Measurements from ENCODE around the gene EPB42.
"Not testable (repeated sequence)": the region's sequence is repeated elsewhere in the genome, so short reads cannot be mapped to it uniquely, and the experiment has no call there.

Gene EPB42

GRCh38 chr15:43239732-43240491, 19.1 kb upstream of the EPB42 start:
- FAIRE-seq, result no peak

DNA sequence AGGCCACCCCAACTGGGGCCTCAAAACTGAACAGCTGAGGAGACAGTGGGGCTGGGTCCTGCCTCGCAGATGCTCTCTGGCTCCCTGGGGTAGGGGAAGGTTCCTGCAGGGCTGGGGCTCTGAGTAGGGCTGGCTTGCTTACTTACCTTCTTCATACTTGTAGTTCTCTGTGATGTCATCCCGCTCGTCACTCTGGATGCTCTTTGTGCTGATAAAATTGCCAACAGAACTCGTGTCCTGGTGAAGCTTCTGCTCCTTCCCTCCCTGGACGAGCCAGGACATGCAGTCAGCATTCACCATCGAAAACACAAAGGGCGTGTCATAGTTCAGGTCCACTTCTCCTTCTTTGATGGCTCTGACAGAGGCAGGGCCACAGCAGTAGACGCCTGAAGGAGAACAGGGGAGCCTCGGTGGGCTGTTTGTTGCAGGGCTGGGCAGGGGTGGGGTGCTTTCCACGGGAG, 17.9 kb upstream of the EPB42 start:
- FAIRE-seq, result no peak

GRCh38 chr15:43237842-43238470, 17.1 kb upstream of the EPB42 start:
- no peak for FAIRE-seq

DNA sequence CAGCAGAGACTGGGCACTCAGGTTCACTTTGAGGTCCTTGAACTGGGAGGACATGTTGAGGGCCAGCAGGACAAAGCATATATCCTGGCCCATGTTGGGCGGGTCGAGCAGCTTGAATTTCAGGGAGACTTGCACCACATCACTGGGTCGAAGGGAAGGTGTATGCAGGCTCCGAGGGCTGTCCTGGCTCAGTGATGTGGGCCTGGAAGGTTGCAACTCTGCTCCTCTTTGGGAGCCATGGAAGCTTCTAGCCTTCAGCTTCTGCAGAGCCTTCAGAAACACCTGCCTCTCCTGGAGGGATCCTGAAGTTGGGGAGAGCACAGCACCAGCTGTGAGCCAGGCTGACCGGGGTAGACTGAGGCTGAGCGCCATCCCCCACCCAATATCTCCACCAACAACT, 14.7 kb upstream of the EPB42 start:
- FAIRE-seq, result no peak

- no peak for FAIRE-seq
These were observed 11.6 kb upstream of the EPB42 start for GRCh38 chr15:43232289-43232874.

DNA sequence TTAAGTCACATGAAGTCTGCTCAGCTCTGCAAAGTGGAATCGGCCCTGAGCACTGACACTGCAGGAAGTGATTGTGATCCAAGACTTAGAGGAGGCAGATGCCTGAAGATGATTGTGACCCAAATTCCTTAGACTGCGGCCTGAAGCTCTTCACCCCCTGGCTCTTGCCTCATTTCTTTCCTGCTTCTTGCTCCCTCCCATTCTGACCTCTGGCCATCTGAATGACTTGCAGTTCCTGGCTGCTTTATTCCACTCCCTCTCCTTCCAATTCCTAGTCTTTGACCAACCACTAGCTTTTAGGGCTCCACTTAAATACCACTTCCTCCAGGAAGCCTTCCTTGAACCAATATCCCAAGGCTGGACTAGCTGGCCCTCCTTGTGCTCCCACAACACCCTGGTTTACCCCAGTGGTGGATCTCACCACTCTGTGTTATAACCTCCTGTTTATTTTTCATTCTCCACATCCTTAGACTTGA, 9.9 kb upstream of the EPB42 start:
- no peak for FAIRE-seq

DNA sequence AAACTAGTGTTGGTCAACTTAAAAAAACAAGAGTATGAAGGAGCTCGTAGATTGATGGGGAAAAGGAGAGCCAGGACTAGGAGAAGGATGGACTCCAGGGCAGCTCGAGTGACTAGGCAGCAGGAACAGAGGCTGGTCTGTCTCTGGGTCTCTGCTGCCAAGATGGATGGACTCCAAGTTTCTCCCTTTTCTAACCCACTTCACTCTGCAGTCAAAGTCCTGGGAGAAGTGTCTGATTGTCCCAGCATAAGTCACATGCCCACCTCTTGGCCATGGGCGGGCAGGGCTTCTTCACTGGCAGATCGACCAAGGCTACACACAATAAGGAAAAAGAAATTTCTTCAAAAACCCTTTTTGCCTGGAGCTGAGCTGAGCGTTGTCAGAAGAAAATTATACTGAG, 9.2 kb upstream of the EPB42 start:
- FAIRE-seq, result no peak

DNA sequence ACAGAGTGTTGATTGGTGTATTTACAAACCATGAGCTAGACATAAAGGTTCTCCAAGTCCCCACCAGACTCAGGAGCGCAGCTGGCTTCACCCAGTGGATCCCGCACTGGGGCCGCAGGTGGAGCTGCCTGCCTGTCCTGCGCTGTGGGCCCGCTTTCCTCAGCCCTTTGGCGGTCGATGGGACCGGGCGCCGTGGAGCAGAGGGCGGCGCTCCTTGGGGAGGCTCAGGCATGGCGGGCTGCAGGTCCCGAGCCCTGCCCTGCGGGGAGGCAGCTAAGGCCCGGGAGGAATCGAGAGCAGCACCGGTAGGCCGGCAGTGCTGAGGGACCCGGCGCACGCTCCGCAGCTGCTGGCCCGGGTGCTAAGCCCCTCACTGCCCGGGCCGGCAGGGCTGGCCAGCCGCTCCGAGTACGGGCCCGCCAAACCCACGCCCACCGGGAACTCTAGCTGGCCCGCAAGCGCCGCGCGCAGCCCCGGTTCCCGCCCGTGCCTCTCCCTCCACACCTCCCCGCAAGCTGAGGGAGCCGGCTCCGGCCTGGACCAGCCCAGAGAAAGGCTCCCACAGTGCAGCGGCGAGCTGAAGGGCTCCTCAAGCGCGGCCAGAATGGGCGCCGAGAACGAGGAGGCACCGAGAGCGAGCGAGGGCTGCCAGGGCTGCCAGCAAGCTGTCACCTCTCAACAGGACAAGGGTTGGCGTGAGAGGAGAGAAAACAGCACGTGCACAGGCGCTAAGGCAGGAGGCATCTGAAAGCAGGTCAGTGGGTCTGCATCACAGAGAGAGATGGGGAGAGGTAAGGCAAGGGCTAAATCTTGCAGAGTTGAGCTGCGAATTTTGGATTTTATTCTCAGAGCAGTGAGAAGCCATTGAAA, 5.9 kb upstream of the EPB42 start:
- FAIRE-seq, result no peak

DNA sequence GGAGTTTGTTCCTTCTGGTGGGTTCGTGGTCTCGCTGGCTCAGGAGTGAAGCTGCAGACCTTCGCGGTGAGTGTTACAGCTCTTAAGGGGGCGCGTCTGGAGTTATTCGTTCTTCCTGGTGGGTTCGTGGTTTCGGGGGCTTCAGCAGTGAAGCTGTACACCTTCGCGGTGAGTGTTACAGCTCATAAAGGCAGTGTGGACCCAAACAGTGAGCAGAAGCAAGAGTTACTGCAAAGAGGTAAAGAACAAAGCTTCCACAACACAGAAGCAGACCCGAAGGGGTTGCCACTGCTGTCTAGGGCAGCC, 5.1 kb upstream of the EPB42 start:
- FAIRE-seq, result not testable (repeated sequence)

GRCh38 chr15:43225201-43225949, 4.6 kb upstream of the EPB42 start:
- FAIRE-seq, result peak; percentile 60

DNA sequence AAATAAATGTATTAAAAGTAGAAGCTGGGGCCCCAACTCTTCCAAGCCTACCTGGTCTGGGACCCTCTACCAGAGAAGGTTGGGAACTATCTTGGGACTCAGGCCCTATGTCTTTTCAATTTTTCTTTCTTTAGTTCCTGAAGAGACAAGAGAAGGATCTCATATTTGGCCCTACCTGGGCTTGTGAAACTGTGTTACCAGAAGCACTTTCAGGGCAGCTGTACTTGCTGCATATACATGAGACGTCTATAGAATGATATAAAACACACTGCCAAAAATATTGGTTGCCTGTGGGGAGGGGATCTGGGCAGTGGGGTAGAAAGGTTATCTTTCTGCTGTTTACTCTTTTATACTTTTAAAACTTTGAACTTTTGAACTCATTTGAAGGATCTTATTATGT, 604 bp upstream of the EPB42 start:
- no peak for FAIRE-seq

GRCh38 chr15:43219929-43220928, 589 bp downstream of the EPB42 start:
- no peak for FAIRE-seq

- FAIRE-seq, result no peak
These were observed 1.7 kb downstream of the EPB42 start for GRCh38 chr15:43218908-43219706.

DNA sequence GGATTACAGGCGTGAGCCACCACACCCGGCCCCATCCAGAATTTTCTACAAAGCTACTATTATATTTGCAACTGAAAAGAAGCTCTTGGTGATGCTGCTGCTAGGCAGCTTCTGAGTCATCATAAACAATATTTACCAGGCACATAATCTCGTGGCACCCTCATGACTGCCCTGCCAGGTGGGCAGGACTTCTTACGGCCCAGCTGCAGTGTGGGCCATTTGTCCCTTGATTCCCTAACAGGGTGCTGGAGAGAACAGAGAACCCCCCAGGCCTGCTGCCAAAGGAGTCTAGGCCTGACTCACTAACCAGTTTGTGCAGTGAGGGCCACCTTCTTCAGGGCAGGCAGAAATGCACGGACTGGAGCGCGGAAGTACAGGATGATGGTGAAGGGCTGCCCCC, 4.9 kb downstream of the EPB42 start:
- no peak for FAIRE-seq

DNA sequence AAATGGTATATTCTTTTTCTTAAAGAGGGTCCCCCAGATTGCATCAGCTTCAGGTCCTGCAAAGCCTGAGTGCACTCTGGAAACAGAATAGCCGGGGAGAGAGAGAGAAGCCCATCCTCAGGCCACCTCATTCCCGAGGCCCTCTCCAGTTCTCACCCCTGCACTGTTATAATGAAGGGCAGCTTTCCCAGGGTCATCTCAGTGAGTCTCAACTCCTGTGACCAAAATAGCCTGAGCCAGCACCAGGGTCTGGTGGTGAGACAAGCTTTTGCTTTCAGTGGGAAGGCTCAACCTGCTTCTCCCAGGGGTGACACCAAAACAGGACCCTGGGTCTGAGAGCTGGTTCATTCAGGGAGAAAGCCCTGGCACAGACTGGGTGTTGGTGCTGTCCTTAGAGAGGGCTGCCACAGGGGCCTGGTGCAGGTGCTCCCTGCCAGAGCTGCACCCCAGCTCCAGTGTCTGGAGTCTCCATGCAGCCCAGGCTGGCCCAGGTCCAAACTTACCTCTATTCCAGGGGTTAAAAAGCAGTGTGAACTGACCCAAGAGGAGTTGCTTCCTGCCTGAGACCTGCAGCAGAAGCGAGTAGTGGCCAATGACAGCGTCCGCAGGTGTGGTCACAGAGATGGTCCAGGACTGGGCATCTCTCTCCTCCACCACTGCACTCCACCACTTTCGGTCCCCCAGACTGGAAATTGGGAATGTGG, 6.1 kb downstream of the EPB42 start:
- FAIRE-seq, result no peak

- no peak for FAIRE-seq
These were observed 6.6 kb downstream of the EPB42 start for GRCh38 chr15:43214169-43214568.

- FAIRE-seq, result no peak
These were observed 7.4 kb downstream of the EPB42 start for GRCh38 chr15:43213466-43213865.

DNA sequence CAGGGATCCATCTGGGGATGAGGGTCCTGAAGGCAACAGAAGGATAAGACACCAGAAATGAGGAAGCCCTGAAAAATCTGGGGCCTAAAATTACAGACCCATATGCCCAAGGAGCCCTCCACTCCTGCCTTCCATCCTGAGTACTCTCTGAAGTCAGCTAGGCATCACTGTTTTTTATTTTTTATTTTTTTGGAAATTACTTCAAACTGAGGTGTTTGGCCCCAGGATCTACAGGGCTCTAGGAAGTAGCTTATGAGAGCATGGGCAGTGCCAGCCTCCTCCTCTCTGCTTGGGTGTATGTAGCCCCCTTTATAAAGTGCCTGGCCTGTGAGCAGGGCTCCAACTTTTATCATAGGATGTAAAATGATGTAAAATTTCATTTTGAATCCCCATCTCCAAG, 7.9 kb downstream of the EPB42 start:
- no peak for FAIRE-seq

- no peak for FAIRE-seq
These were observed 8.5 kb downstream of the EPB42 start for GRCh38 chr15:43212299-43212698.

Measured in A204.1 (cell line).